GM12874 (cell line): ENCODE results near the gene CENPH.

Experiments
- TF ChIP-seq, protein P1 (sequence below): IDR thresholded peaks from 2 replicates; pipeline ENCODE4 v1.5.1; 2011; ENCODE audit warnings: low read depth, mild to moderate bottlenecking, control low read depth, low read length, moderate library complexity; ENCODE audit not compliant: insufficient read depth

Gene CENPH

DNA sequence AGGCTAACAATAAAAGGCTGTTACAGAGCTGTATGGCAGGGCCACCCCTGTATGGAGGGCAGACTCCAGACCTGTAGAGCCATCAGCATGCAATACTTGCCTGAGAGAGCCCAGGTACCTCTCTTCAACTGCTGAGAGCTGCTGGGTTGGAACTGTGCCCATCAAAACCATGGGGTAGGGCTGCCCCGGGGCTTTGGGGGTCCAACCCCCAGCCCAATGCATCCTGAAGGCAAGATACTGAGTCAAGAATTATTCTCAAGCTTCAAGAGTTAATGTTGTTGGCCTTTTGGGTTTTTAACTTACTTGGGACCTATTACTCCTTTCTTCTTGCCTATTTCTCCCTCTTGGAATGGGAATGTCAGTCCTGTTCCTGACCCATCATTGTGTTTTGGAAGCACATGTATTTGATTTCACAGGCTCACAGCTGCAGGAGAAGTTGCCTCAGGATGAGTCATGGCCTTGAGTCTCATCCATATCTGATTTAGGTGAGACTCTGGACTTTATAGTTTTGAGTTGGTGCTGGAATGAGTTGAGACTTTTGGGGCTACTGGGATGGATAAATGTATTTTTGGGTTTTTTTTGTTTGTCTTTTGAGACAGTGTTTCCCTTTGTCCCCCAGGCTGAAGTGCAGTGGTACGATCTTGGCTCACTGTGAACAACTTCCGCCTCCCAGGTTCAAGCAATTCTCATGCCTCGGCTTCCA is 24.3 kb downstream of the CENPH start:
- TF ChIP-seq, protein P1, sequence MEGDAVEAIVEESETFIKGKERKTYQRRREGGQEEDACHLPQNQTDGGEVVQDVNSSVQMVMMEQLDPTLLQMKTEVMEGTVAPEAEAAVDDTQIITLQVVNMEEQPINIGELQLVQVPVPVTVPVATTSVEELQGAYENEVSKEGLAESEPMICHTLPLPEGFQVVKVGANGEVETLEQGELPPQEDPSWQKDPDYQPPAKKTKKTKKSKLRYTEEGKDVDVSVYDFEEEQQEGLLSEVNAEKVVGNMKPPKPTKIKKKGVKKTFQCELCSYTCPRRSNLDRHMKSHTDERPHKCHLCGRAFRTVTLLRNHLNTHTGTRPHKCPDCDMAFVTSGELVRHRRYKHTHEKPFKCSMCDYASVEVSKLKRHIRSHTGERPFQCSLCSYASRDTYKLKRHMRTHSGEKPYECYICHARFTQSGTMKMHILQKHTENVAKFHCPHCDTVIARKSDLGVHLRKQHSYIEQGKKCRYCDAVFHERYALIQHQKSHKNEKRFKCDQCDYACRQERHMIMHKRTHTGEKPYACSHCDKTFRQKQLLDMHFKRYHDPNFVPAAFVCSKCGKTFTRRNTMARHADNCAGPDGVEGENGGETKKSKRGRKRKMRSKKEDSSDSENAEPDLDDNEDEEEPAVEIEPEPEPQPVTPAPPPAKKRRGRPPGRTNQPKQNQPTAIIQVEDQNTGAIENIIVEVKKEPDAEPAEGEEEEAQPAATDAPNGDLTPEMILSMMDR: no peak

DNA sequence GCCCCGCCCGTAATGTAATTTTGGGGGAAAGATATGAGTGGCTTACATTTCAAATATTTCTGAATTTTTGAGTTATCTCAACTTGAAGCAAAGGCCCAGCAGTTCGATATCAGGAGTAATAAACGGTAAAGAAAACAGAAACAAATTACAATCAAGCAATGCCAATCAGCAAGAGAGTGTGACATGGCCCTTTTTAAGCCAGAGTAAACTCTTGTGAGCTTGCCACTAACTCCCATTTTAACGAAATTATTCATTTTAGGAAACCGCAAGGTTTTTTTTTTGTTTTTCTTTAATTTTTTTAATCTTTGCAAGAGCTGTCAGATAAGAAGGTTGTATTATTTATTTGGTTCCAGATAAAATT is 27.7 kb downstream of the CENPH start:
- TF ChIP-seq, protein P1: no peak

DNA sequence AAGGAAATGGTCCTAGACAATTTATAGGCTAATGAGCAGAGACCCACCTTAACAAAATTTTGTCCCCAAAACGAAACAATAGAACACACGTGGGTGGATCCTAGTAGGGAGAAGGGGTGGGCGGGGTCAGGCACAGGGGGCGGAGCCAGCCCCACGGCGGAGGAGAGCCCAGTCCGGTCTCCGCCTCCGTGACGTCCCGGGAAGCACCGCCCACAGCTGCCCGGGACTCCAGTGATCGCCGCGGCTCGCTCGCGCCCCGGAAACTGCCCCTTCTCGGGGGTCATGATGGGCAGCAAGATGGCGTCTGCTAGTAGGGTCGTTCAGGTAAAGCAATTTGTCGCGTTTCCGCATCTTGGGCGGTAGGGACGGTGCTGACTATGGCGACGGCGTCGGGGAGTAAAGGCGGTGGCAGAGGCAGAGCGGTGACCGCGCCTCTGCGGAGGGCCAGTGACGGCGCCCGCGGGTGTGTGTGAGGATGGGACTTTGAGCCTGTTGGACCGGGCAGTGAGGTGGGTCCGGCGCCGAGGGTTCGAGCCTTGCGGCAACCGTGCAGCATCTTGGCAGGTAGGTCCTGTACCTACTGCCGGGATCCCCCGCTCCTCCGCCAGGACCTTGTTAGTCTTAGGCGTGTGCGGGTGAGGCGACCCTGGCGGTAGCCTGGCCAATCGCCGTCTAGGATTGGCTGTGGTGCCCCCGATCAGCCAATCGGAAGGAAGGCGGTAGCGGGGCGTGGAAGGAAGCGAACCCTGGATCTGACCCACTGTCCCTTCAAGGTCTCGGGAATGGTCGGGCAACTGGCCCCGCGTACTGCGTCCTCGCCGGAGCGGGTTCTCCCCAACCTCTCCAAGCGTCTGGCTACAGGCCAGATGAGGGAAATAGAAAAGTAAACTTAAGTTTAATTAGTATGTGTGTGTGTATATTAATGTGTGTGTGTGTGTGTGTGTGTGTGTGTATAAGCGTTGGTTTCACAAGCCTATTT is 28.5 kb downstream of the CENPH start:
- TF ChIP-seq, protein P1: 0 out of 2 replicates have a peak, but pooled peaks have one; percentile 1

DNA sequence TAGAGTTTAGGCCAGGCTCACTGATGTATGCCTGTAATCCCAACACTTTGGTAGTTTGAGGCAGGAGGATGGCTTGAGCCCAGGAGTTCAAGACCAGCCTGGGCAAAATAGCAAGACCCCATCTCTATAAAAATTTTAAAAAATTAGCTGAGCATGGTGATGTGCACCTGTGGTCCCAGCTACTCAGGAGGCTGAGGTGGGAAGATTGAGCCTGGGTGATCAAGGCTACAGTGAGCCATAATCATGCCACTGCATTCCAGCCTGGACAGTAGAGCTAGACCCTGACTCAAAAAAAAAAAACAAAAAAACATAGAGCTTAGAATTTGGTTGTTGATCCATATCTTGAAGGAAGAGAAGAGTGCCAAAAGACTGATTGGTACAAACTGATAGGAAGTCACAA is 30.6 kb downstream of the CENPH start:
- TF ChIP-seq, protein P1: no peak

DNA sequence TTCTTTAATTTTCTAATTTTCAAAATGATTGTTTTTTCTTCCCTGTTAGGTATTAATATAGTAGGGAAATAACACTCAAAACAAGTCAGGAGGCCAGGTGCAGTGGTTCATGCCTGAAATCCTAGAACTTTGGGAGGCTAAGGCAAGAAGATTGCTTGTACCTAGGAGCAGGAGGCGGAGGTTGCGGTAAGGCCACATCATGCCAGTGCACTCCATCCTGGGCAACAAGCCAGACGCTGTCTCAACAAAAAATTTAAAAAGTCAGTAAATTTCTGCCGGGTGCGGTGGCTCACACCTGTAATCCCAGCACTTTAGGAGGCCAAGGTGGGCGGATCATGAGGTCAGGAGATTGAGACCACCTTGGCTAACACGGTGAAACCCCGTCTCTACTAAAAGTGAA is 35.1 kb downstream of the CENPH start:
- TF ChIP-seq, protein P1: no peak

DNA sequence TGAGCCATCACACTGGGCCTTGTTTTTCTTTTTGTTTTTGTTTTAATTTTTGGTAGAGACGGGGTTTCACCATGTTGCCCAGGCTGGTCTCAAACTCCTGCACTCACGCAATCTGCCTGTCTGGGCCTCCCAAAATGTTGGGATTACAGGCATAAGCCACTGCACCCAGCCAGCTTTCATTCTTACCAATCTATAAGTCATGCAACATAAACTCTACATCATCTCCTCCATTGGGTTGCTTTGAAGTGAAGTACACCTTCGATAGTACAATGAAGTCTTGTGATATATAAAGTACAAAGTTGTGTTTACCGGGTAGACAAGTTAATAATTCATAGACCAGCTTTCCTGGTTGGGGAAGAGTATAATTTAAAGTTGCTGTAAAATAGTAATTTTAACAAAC is 36.5 kb downstream of the CENPH start:
- TF ChIP-seq, protein P1: no peak

DNA sequence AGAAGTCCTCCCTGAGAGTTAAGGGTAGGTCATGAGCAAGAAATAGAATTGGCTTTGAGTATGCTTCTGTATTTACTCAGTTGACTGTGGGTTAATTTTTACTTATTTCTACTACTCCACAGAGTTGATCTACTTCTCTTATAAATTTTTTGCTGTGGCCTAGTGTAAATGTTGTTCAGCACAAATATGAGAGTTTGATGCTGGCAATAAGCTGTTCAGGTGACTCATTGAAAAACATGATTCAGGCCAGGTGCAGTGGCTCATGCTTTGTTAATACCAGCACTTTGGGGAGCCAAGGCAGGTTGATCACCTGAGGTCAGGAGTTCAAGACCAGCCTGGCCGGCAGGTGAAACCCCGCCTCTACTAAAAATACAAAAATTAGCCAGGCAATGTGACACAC is 40.8 kb downstream of the CENPH start:
- TF ChIP-seq, protein P1: no peak
